ENCODE results near the gene ADAMTSL1.
A peak's percentile ranks its signal among the peaks of the same experiment; 100 is the strongest.

ADAMTSL1 gene, protein sequence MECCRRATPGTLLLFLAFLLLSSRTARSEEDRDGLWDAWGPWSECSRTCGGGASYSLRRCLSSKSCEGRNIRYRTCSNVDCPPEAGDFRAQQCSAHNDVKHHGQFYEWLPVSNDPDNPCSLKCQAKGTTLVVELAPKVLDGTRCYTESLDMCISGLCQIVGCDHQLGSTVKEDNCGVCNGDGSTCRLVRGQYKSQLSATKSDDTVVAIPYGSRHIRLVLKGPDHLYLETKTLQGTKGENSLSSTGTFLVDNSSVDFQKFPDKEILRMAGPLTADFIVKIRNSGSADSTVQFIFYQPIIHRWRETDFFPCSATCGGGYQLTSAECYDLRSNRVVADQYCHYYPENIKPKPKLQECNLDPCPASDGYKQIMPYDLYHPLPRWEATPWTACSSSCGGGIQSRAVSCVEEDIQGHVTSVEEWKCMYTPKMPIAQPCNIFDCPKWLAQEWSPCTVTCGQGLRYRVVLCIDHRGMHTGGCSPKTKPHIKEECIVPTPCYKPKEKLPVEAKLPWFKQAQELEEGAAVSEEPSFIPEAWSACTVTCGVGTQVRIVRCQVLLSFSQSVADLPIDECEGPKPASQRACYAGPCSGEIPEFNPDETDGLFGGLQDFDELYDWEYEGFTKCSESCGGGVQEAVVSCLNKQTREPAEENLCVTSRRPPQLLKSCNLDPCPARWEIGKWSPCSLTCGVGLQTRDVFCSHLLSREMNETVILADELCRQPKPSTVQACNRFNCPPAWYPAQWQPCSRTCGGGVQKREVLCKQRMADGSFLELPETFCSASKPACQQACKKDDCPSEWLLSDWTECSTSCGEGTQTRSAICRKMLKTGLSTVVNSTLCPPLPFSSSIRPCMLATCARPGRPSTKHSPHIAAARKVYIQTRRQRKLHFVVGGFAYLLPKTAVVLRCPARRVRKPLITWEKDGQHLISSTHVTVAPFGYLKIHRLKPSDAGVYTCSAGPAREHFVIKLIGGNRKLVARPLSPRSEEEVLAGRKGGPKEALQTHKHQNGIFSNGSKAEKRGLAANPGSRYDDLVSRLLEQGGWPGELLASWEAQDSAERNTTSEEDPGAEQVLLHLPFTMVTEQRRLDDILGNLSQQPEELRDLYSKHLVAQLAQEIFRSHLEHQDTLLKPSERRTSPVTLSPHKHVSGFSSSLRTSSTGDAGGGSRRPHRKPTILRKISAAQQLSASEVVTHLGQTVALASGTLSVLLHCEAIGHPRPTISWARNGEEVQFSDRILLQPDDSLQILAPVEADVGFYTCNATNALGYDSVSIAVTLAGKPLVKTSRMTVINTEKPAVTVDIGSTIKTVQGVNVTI (N-terminal part only)

DNA sequence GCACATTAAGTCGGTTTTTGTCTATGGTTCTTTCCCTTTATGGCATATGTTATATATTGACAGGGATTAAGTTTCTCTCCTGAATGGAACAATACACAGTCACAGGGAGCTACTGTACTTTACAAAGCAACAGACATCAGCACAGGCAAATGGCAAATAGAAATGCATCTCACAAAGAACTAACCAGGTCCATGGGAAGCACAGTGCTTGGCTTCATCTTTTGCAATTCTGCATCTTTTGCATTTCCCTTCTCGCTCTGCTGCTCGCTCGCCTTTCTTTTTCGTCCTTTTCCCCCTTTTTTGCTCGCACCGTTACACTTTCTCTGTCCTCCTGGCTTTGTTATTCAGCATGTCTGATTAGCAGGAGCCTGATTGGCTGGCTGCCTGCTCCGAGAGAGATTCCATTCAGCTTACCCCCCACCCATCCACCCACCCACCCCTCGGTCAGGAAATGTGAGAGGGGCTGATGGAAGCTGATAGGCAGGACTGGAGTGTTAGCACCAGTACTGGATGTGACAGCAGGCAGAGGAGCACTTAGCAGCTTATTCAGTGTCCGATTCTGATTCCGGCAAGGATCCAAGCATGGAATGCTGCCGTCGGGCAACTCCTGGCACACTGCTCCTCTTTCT lies at the start of gene ADAMTSL1:
ADAMTSL1 (plus strand) TSS at position 502 of the 628 bp plus-strand sequence; CDS start at position 582, 80 bp downstream.
- TF ChIP-seq POLR2A (IDR thresholded peaks at IDR 0.05; ENCODE audit: low read depth, low read length): peak; percentile 27; the same call in 1 of the 2 replicates
- DNase-seq (ENCODE audit: insufficient read length, low spot score) (peak; percentile 22), FAIRE-seq (no peak)

DNA sequence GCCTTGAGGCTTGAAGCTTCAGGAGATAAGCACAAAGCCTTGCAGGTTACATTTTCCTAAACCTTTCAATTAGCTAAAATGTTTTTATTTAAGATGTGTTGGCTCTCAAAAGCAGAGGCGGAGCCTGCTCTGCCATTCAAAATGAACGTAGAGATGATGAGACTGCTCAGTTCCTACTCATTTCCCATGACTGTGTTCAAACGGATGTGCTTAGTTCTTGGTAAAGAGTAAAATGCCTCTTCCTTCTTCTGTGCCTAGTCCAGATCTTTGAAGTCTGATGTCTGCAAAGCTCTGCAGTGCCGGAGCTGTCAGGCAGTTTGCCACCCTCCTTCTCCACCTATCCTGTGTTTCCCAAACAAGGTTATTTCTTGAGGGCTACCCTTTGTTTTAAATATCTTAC lies 46.3 kb upstream of the ADAMTSL1 start:
- FAIRE-seq (no peak), DNase-seq (ENCODE audit: insufficient read length, low spot score) (no peak)

DNA sequence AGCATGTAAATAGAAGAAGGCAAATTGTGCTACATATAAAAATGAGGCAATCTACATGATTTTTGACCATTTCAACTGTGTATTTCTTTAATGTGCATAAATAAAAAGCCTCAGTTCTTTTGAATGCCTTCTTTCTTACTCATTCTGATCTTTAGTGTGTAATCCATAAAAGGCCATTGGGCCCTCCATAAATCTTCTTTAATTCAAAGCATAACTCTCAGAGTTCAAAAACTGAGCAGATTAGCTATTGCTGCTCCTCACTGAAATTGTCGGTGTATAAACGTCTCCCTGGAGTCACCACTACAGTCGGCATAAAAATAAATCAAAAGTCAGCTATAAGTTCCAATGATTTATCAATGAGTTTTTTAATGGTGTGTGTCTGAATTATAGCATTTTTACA lies 45.3 kb upstream of the ADAMTSL1 start:
- FAIRE-seq: peak; percentile 43

More for the DNA sequence above, 46.3 kb upstream of the ADAMTSL1 start:
- no peak for TF ChIP-seq POLR2A (IDR thresholded peaks at IDR 0.05; ENCODE audit: low read depth, low read length)

DNA sequence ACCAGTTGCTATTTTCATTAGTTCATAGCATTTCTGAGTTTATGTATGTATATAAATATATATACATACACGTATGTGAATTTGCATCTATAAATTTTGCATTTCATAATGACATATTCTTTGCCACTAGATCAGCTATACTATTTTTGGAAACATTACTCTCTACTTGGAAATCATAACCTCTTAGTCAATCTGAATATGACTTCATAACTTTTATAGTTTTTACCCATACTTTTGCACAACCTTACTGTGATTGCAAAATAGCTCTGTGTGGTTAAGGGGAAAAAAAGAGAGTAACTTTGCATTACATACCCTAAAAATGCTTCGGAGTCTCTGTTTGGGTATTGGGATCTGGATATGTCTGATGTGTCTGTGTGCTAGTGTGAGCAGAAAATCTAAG lies 44.9 kb upstream of the ADAMTSL1 start:
- TF ChIP-seq POLR2A (IDR thresholded peaks at IDR 0.05; ENCODE audit: low read depth, low read length): no peak
- DNase-seq (ENCODE audit: insufficient read length, low spot score): no peak
- no peak for FAIRE-seq

More for the DNA sequence above, 45.3 kb upstream of the ADAMTSL1 start:
- no peak for DNase-seq (ENCODE audit: insufficient read length, low spot score)
- no peak for TF ChIP-seq POLR2A (IDR thresholded peaks at IDR 0.05; ENCODE audit: low read depth, low read length)

DNA sequence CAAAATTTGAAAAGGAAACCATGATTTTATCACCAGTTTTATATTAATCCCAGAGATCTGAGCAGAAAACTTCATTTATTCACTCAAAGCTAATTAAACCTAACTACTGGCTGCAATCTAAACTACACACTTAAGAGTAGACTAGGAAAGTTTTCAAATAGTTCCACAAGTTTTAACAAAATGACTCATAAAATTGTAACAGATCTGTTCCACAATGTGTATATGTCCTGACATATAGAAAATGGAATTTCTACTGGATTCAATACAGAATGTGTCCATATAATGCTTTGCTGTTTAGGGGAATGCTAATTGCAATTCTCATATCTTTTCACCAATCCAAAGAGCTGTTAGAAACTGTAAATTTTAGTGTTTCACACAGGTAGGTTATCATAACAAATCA lies 40.3 kb upstream of the ADAMTSL1 start:
- no peak for FAIRE-seq
- no peak for TF ChIP-seq POLR2A (IDR thresholded peaks at IDR 0.05; ENCODE audit: low read depth, low read length)
- no peak for DNase-seq (ENCODE audit: insufficient read length, low spot score)

DNA sequence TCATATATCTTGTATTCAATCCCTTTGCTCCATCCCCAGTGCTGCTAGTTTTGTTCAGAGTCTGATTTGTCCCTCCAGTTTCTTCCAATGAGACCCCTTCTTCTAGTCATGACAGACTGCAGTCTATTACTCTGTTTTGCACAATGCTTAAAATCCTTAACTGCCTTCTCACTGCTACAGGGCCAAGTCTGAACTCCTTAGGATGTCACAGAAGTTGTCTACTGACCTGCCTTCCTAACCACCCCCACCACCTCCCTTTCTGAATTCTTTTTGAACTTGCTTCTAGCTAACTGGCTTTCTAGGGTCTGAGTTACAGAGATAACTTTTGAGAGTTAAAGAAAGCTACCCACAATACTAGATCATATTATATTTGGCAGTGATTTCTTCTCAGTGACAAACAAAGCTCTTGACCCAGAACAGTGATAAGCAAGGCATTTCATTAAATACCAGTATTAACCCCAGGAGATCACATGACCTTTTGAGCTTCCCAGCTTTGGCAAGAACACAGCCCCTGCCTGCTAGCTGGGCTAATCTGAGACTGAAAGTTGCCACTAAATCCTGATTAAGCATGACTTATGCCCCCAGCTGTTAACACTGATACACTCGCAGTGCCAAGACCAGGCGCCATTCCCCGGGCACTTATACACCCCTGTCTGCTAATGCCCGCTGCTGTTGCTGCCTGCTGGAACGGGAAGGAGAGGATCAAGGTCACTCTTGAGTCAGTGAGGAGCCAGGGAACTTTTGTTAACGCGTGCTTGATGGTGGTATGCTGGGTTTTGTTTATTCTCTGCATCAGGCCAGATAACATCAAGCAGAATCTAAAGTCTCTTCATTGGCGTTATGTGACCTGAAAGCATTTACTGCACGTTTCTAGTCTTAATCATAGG lies 36.4 kb upstream of the ADAMTSL1 start:
- FAIRE-seq: peak; percentile 96
- no peak for TF ChIP-seq POLR2A (IDR thresholded peaks at IDR 0.05; ENCODE audit: low read depth, low read length)
- DNase-seq (ENCODE audit: insufficient read length, low spot score): peak; percentile 16

DNA sequence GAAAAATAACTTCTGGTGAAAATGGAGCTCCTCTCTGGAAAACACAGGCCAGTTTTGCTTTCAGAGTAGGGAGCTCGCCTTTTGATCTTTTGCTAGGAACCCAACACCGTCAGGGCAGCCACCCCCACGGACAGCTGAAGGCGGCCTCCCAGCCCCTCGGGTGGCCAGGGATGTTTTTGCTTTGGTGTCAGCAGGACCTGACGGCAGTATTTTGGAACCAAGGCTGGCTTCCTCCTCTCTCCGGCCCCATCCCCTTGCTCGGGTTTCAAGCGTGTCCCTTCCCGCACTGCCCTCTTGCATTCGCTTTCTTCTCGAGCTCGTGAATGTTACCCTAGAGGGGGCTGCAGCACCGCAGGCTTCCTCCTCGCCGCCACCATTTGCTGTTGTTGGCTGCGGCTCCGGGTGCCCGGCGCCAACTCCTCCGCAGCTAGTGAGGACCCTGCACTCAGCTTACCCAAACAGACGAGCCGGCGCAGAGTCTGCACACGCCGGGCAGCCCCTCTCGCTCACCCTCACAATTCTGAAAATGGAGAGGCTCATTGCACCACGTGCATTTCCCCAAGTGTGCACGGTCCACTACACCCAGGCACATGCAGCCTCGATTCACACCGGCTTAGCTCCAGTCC lies 35.5 kb upstream of the ADAMTSL1 start:
- DNase-seq (ENCODE audit: insufficient read length, low spot score) (no peak), FAIRE-seq (no peak)
- no peak for TF ChIP-seq POLR2A (IDR thresholded peaks at IDR 0.05; ENCODE audit: low read depth, low read length)

DNA sequence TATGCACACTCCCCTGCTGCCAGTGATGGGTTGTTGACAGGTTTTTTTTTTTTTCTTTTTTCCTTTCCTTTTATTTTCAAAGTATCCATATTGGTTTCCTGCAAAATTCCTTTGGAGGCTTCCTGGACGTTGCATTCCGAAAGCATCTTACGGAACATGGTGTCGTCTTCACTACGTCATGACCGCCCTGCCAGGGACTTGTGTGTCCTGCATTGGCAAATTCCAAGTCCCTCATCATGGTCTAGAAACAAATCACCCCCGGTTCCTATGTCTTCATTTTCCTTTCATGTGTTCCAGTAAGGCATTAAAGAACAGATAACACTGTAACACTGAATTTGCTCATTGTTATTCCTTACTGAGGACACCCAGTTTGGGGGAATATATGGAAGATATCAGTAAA lies 35.0 kb upstream of the ADAMTSL1 start:
- DNase-seq (ENCODE audit: insufficient read length, low spot score) (no peak), FAIRE-seq (no peak)
- no peak for TF ChIP-seq POLR2A (IDR thresholded peaks at IDR 0.05; ENCODE audit: low read depth, low read length)

DNA sequence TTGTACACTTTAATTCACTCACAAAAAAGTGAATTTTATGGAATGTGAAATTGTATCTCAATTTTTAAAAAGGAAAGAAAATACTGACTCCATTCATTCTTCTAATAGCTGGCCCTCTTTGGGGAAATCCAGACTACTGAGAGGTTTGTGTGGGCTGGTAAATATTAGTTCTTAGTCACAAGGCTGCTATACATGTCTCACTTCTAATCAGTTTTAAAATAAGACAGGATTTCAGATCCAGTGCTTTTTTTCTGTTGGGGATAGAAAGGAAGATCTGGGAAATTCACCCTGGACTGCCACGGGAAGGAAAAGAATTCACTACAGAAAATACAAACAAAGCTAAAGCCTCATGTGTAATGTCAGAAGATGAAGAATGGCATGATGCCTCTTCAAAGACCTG lies 32.7 kb upstream of the ADAMTSL1 start:
- no peak for TF ChIP-seq POLR2A (IDR thresholded peaks at IDR 0.05; ENCODE audit: low read depth, low read length)
- DNase-seq (ENCODE audit: insufficient read length, low spot score) (no peak), FAIRE-seq (peak; percentile 43)

DNA sequence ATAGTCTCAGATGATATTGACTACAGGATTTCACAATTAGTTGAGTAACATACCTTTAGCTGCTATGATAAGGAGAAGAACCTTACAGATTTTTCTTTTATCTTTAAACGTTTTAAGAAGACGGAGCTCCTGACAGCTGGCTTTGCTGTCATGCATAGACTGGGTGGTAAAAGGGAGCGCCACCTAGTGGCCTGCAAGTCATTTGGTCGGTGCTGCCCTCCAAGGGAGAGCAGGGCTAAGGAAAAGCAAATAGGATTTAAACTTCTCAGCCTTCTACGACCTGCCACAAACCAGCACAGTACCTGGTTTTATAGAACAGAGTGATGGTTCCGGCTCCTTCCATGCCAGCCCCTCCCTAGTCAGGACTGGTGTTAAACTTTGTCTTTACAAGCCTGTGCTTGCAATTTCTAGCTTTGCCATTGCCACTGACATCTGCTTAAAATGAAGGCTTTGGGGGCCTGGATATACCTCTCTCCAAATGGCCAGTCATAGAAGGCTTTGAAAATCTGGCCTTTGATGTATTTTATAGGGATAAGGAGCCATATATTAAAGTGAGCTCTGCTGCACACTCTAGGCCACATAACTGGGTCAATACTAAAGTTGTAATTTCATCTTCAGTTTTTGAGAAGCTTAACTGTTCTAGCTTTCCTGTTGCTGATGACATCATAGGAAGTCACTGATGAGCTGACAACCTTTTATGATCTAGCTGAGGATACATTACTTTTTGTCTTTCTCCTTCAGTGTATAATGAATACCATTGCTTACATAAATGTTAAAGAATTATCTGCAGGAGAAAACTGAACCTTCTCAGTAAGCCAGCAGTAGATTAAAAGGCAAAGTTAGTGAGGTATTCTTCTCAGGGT lies 31.1 kb upstream of the ADAMTSL1 start:
- peak; percentile 98 for FAIRE-seq
- peak; percentile 44 for DNase-seq (ENCODE audit: insufficient read length, low spot score)
- TF ChIP-seq POLR2A (IDR thresholded peaks at IDR 0.05; ENCODE audit: low read depth, low read length): no peak

DNA sequence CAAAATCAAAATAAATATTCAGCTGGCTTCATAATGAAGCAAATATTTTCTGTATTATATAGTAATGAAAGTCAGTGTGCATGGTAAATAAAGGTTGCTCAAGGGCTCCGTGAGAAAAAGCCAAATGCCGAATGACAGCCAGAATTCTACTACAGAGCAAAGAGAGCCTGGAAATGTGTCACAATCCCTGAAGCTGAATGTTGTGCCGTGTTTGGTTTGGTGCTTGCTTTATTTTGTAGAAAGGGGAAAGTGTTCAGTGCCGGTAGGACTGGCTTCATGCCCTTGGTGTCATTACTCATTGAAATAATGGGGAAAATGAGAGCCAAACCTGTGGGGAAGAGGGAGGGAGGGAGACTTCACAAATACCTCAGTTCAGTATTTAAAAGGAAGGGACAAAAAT lies 26.8 kb upstream of the ADAMTSL1 start:
- DNase-seq (ENCODE audit: insufficient read length, low spot score): no peak
- TF ChIP-seq POLR2A (IDR thresholded peaks at IDR 0.05; ENCODE audit: low read depth, low read length): no peak
- FAIRE-seq: peak; percentile 95

All from H54 (cell line).